Activated T-cell treated with anti-CD3 and anti-CD28 coated beads for 4 hours (primary cell): ENCODE results near the gene HBA1.
A peak's percentile ranks its signal among the peaks of the same experiment; 100 is the strongest.
"Not testable (repeated sequence)": the region's sequence is repeated elsewhere in the genome, so short reads cannot be mapped to it uniquely, and the experiment has no call there.

Experiments used
- DNase-seq: peaks from one replicate; pipeline ENCODE4 v3.0.0-alpha.2; 2020

HBA1 gene

GRCh38 chr16:176006-176405, 474 bp upstream of the HBA1 start:
- not testable (repeated sequence) for DNase-seq

GRCh38 chr16:177394-177822, 928 bp downstream of the HBA1 start:
- no peak for DNase-seq

GRCh38 chr16:177981-178667, 1.6 kb downstream of the HBA1 start:
- no peak for DNase-seq

GRCh38 chr16:178668-179015, 2.2 kb downstream of the HBA1 start:
- DNase-seq, result no peak

- DNase-seq, result no peak
Measured at GRCh38 chr16:179211-180092, 3.0 kb downstream of the HBA1 start.

GRCh38 chr16:180101-180675, 3.7 kb downstream of the HBA1 start, which contains the start of gene HBQ1:
HBQ1 (plus strand) TSS chr16:180459; CDS start chr16:180487, 28 bp downstream.
- DNase-seq, result peak; percentile 24

- DNase-seq, result peak; percentile 81
Measured at GRCh38 chr16:180681-181564, 4.4 kb downstream of the HBA1 start.

- no peak for DNase-seq
Measured at GRCh38 chr16:181565-182021, 5.1 kb downstream of the HBA1 start.

GRCh38 chr16:183005-183404, 6.5 kb downstream of the HBA1 start:
- DNase-seq, result no peak

- no peak for DNase-seq
Measured at GRCh38 chr16:185213-185612, 8.7 kb downstream of the HBA1 start.

- DNase-seq, result no peak
Measured at GRCh38 chr16:185691-186090, 9.2 kb downstream of the HBA1 start.

- DNase-seq, result no peak
Measured at GRCh38 chr16:187330-187729, 10.8 kb downstream of the HBA1 start.

GRCh38 chr16:188674-189073, 12.2 kb downstream of the HBA1 start:
- no peak for DNase-seq

- DNase-seq, result no peak
Measured at GRCh38 chr16:189604-190186, 13.2 kb downstream of the HBA1 start.

- no peak for DNase-seq
Measured at GRCh38 chr16:191831-192230, 15.4 kb downstream of the HBA1 start.

GRCh38 chr16:192686-193085, 16.2 kb downstream of the HBA1 start:
- DNase-seq, result no peak

- DNase-seq, result no peak
Measured at GRCh38 chr16:193441-193840, 17.0 kb downstream of the HBA1 start.

GRCh38 chr16:194516-194915, 18.0 kb downstream of the HBA1 start:
- DNase-seq, result no peak

GRCh38 chr16:200388-200787, 23.9 kb downstream of the HBA1 start:
- no peak for DNase-seq

GRCh38 chr16:203246-203645, 26.8 kb downstream of the HBA1 start:
- no peak for DNase-seq

- DNase-seq, result not testable (repeated sequence)
Measured at GRCh38 chr16:204046-204445, 27.6 kb downstream of the HBA1 start.

- not testable (repeated sequence) for DNase-seq
Measured at GRCh38 chr16:209359-209758, 32.9 kb downstream of the HBA1 start.
